K562 (cell line): ENCODE results near the gene COA7. TPM values are rescaled to one million over a fixed set of nuclear protein-coding genes. Genes with fewer than 3 reads are reported as not detected.
A peak's percentile ranks its signal among the peaks of the same experiment; 100 is the strongest.

Source experiments
- ATAC-seq: fragments of 200-7000 bp; cut with Tn5 transposase; 3 replicates; pipeline ENCODE4 v1.9.1; 2020; ENCODE audit warnings: moderate library complexity
- BruUV-seq: library from RNA; stranded (reverse); fragments of 400-500 nt; replicated peaks from 2 replicates; lab custom pipeline; 2021; lab: Mats Ljungman, UMichigan
- CTCF ChIA-PET: fragments of 300-600 bp; formaldehyde crosslinking; extraction: SDS; loops from one replicate; lab custom pipeline; 2021; ENCODE audit warnings: low intra/inter-chr PET ratio; lab: Yijun Ruan, JAX
- POLR2A ChIA-PET: fragments of 300-600, 350-650 bp; sonication (Branson Sonifier 250); formaldehyde crosslinking; extraction: SDS; loops from one replicate; lab custom pipeline; 2021; ENCODE audit warnings: antibody characterized with exemption, inconsistent platforms; lab: Yijun Ruan, JAX
- DNase-seq, 4 experiments: peaks; one replicate each; pipeline versions ENCODE4 v3.0.0 to v3.0.0-alpha.2; 2011 to 2018; ENCODE audit warnings: low spot score in 3 of 4, mixed read lengths in 3 of 4; ENCODE audit errors: extremely low read depth in 1 of 4
- FAIRE-seq: peaks from 2 replicates; lab custom pipeline; 2011; peaks lifted over from hg19 to GRCh38; lab: Jason Lieb, UNC
- H2AFZ ChIP-seq: 2 replicates; pipeline ENCODE4 v1.6.0; 2011; ENCODE audit warnings: low read depth, low read length, control low read depth, inconsistent platforms
- H3K27ac ChIP-seq: fragments of 200-600 bp; 3 replicates; pipeline ENCODE4 v1.8.0; 2011; ENCODE audit warnings: low read depth, mild to moderate bottlenecking, control low read depth, inconsistent platforms, low read length, moderate library complexity, mixed read lengths; ENCODE audit errors: extremely low read depth
- H3K27me3 ChIP-seq, 2 experiments: fragments of 300-600 bp in 1 of 2; 2 replicates in 1 of 2; 3 replicates in 1 of 2; pipeline versions ENCODE4 v1.6.0 to v1.8.0; 2011; ENCODE audit warnings: inconsistent platforms in 2 of 2, low read length in 2 of 2, mild to moderate bottlenecking in 1 of 2, mixed read lengths in 1 of 2, moderate library complexity in 1 of 2; ENCODE audit not compliant: control insufficient read depth in 2 of 2, insufficient read depth in 2 of 2
- H3K36me3 ChIP-seq: fragments of 300-600 bp; 3 replicates; pipeline ENCODE4 v1.8.0; 2011; ENCODE audit warnings: mild to moderate bottlenecking, low read length, inconsistent platforms; ENCODE audit not compliant: control insufficient read depth, insufficient read depth
- H3K4me1 ChIP-seq, 2 experiments: fragments of 200-600 bp in 1 of 2; replicated peaks in 1 of 2; 2 replicates in 1 of 2; 3 replicates in 1 of 2; pipeline versions ENCODE4 v1.5.1 to v1.8.0; 2011; ENCODE audit warnings: inconsistent platforms in 2 of 2, low read length in 2 of 2, mild to moderate bottlenecking in 1 of 2, mixed read lengths in 1 of 2, moderate library complexity in 1 of 2; ENCODE audit not compliant: control insufficient read depth in 2 of 2, insufficient read depth in 2 of 2
- H3K4me2 ChIP-seq: 2 replicates; pipeline ENCODE4 v1.6.1; 2011; ENCODE audit warnings: low read length, control low read depth, inconsistent platforms, mixed read lengths; ENCODE audit not compliant: insufficient read depth
- H3K4me3 ChIP-seq: fragments of 200-600 bp; sonication (generic), shearing (Covaris generic); 2 replicates; pipeline ENCODE4 v1.5.1; 2016; ENCODE audit warnings: control low read depth, inconsistent platforms
- H3K79me2 ChIP-seq: fragments of 200-600 bp; 3 replicates; pipeline ENCODE4 v1.8.0; 2011; ENCODE audit warnings: low read length, inconsistent platforms; ENCODE audit not compliant: control insufficient read depth, insufficient read depth
- H3K9ac ChIP-seq, 2 experiments: 2 replicates each; pipeline versions ENCODE4 v1.6.0 to v1.6.1; 2011; ENCODE audit warnings: low read depth in 2 of 2, low read length in 2 of 2, control low read depth in 1 of 2, inconsistent platforms in 1 of 2, mild to moderate bottlenecking in 1 of 2, mixed read lengths in 1 of 2; ENCODE audit not compliant: insufficient read depth in 1 of 2
- H3K9me1 ChIP-seq: one replicate; pipeline ENCODE4 v1.6.0; 2011; ENCODE audit warnings: inconsistent platforms, mild to moderate bottlenecking, low read length, moderate library complexity; ENCODE audit not compliant: control insufficient read depth, insufficient read depth
- H3K9me3 ChIP-seq: replicated peaks from 2 replicates; pipeline ENCODE4 v1.5.1; 2011; ENCODE audit warnings: low read depth, low read length, inconsistent platforms; ENCODE audit not compliant: control insufficient read depth, insufficient read depth
- H4K20me1 ChIP-seq: replicated peaks from 2 replicates; pipeline ENCODE4 v1.6.1; 2011; ENCODE audit warnings: low read length, inconsistent platforms, mixed read lengths; ENCODE audit not compliant: control insufficient read depth, insufficient read depth
- CBFA2T3 ChIP-seq: fragments of 450-650 bp; IDR thresholded peaks from 2 replicates; pipeline ENCODE4 v1.6.1; 2017
- MCM3 ChIP-seq: fragments of 450-650 bp; IDR thresholded peaks from 2 replicates; pipeline ENCODE4 v1.6.1; 2016
- MITF ChIP-seq: IDR thresholded peaks from 2 replicates; pipeline ENCODE4 v1.6.1; 2014; ENCODE audit warnings: antibody characterized with exemption
- ZC3H11A ChIP-seq: IDR thresholded peaks from 2 replicates; pipeline ENCODE4 v1.6.1; 2012; ENCODE audit warnings: low read depth, low read length, improper control_type of control experiment
- ZNF24 ChIP-seq: fragments of 450-650 bp; IDR thresholded peaks from 2 replicates; pipeline ENCODE4 v1.6.1; 2016
- WGBS: fragments of 100-300 bp; shearing (Covaris generic); methylation state at CpG from one replicate; pipeline ENCODE4 v1.1.6; 2016; ENCODE audit warnings: low coverage, mixed read lengths; ENCODE audit not compliant: insufficient coverage; ENCODE audit errors: missing lambda C conversion rate; 5-methylcytosine and 5-hydroxymethylcytosine counted together
- in situ Hi-C: fragments of 300-500 bp; cut with MboI; formaldehyde crosslinking; loops from 4 replicates; pipeline ENCODE4 v1.15.0; 2018; ENCODE audit warnings: inconsistent platforms, mixed read lengths
- intact Hi-C: fragments of 100-400 bp; cut with micrococcal nuclease; formaldehyde crosslinking; loops from 2 replicates; pipeline ENCODE4 v1.14.2; 2022
- polyA plus RNA-seq, 8 experiments: library from polyadenylated mRNA; depleted of rRNA in 4 of 8; stranded (reverse) in 5 of 8; unstranded in 3 of 8; fragments of >200 nt; fragmentation: Nextera tagmentation in 2 of 8; fragmentation: Illumina TruSeq in 1 of 8; extraction: Ambion mirVana in 2 of 8; extraction: Trizol in 1 of 8; gene quantifications; 2 replicates each; pipeline versions ENCODE4 v1.2.1 to v1.2.3, GENCODE V29; 2011 to 2014; ENCODE audit warnings: inconsistent platforms in 1 of 8, missing spikeins in 1 of 8
- total RNA-seq, 7 experiments: library from RNA; depleted of rRNA in 6 of 7; stranded (reverse); fragments of >200 nt in 6 of 7; fragmentation: Illumina TruSeq in 2 of 7; extraction: Trizol in 2 of 7; gene quantifications; 2 replicates each; pipeline versions ENCODE4 v1.2.1 to v1.2.3, GENCODE V29; 2011 to 2021; ENCODE audit warnings: low replicate concordance in 1 of 7

COA7 gene
- total and polyA plus RNA-seq, 9 of the 15 experiments (the other 6 are each of a cell fraction or from before 2014, with no cell fraction given), result 19.4 to 82.8 (median 51.0) TPM

- intact Hi-C loops, result no loop called here
- 30% methylated on average over 1 of the region's 1 CpG for WGBS
- in situ Hi-C loops, result no loop called here
- ChIA-PET CTCF (no interaction called here), POLR2A (interaction anchor here (3.1 kb wide), 1 partner anchor 10 kb away, joined by 12 read pairs; no protein-coding TSS in a partner anchor)
- Histone ChIP-seq H3K27me3 (no peaks in the 10 kb centered on the region), H2AFZ (peak overlapping the region; percentile 15; the same call in 1 of the 2 replicates), H3K4me2 (no peak overlapping the region), H3K9me1 (no peaks in the 10 kb centered on the region), H3K27ac (no peak overlapping the region), H4K20me1 (no peaks in the 10 kb centered on the region), H3K9ac (no peak overlapping the region), H3K79me2 (no peaks in the 10 kb centered on the region), H3K4me3 (no peak overlapping the region), H3K4me1 (peaks cover 2% of the 10 kb centered on the region in 2 experiments; a peak in 3 of 5 replicates), H3K36me3 (no peaks in the 10 kb centered on the region)
- BruUV-seq, result no TSS peak
- DNase-seq (no peak), FAIRE-seq (no peak), ATAC-seq (no peak)
- TF ChIP-seq MITF, result no peak
- peak; percentile 79; the same call in 1 of the 2 replicates for TF ChIP-seq MCM3
- TF ChIP-seq, all 486 proteins: peak for 1
- no peaks in the 10 kb centered on the region for H3K9me3 ChIP-seq
These were observed 39.4 kb downstream of the COA7 start for GRCh38 chr1:52658795-52659194.

DNA sequence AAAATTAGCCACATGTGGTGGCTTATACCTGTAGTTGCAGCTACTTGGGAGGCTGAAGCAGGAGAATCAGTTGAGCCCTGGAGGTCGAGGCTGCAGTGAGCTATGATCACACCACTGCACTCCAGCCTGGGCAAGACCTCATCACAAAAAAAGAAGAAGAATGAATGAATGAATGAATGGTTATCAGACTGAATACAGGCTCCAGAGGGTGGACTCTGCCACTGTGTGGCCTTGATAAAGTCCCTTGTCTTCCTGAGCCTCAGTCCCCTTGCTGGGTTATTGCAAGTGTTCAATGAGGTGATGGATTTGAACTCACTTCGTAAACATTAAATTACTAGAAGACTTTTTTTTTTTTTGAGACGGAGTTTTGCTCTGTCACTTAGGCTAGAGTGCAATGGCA lies 40.4 kb downstream of the COA7 start:
- FAIRE-seq, result no peak
- no peaks in the 10 kb centered on the region for H3K9me3 ChIP-seq
- no peak overlapping the region for H3K27ac ChIP-seq
- in situ Hi-C loops, result no loop called here
- H3K36me3 ChIP-seq, result no peaks in the 10 kb centered on the region
- TF ChIP-seq ZC3H11A (no peak), ZNF24 (peak; percentile 90), CBFA2T3 (0 out of 2 replicates have a peak, but pooled peaks have one; percentile 19)
- POLR2A ChIA-PET, result interaction anchor here (0.8 kb wide), 1 partner anchor 10 kb away, joined by 5 read pairs; no protein-coding TSS in a partner anchor
- WGBS, result 31% methylated on average over 3 of the region's 3 CpGs
- intact Hi-C loops, result no loop called here
- no peaks in the 10 kb centered on the region for H4K20me1 ChIP-seq
- no peak overlapping the region for H3K4me2 ChIP-seq
- H3K79me2 ChIP-seq, result no peaks in the 10 kb centered on the region
- H3K27me3 ChIP-seq, result no peaks in the 10 kb centered on the region
- no TSS peak for BruUV-seq
- H3K4me3 ChIP-seq, result no peak overlapping the region
- no peak for DNase-seq
- H3K4me1 ChIP-seq, result peaks cover under 1 to 1% of the 10 kb centered on the region in 2 experiments; a peak in 3 of 5 replicates
- H3K9ac ChIP-seq, result no peak overlapping the region
- ATAC-seq, result no peak
- CTCF ChIA-PET, result no interaction called here
- no peak overlapping the region for H2AFZ ChIP-seq
- no peaks in the 10 kb centered on the region for H3K9me1 ChIP-seq
